ENCODE data around the gene TNNC1. TPM values are rescaled to one million over a fixed set of nuclear protein-coding genes. Genes with fewer than 3 reads are reported as not detected.

Gene TNNC1
- polyA plus RNA-seq, 2 donors = 1.3 to 2.0 TPM

DNA sequence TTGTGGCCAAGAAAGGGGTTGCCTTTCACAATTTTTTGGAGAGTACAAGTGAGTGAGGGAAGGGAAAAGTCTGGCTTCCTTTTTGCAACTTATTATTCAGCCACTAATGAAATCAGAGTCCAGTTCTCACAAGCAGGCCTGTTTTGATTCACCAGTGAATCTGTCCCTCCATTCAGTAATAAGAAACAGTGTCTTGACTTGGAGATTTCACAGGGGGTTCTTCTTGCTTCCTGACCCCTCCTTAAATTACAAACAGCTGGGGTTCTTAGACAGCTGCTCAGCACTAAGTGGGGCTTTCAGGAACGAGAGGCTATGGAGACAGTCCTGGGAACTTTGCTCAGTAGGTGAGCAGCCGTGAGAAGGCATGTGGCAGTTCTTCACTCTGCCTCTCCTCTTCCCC lies 33.5 kb downstream of the TNNC1 start:
- Histone ChIP-seq H3K36me3 (ENCODE audit: control insufficient read depth in 2 of 2, insufficient read depth in 2 of 2, low read length in 1 of 2) (peaks cover 4 to 5% of the 10 kb centered on the region in 2 donors), H3K27ac (ENCODE audit: low read depth in 2 of 2, low read length in 1 of 2) (no peak overlapping the region), H3K4me3 (ENCODE audit: low read depth in 1 of 2, low read length in 2 of 2) (no peak overlapping the region), H3K4me1 (ENCODE audit: control insufficient read depth in 2 of 2, insufficient read depth in 2 of 2, low read length in 1 of 2) (no peaks in the 10 kb centered on the region), H3K27me3 (ENCODE audit: control insufficient read depth in 1 of 2, insufficient read depth in 2 of 2, low read length in 2 of 2) (no peaks in the 10 kb centered on the region), H3K9me3 (ENCODE audit: control insufficient read depth in 2 of 2, insufficient read depth in 1 of 2, low read depth in 1 of 2, low read length in 1 of 2) (no peaks in the 10 kb centered on the region)
- 85 to 88% methylated on average over 2 of the region's 2 CpGs for WGBS, 2 donors

DNA sequence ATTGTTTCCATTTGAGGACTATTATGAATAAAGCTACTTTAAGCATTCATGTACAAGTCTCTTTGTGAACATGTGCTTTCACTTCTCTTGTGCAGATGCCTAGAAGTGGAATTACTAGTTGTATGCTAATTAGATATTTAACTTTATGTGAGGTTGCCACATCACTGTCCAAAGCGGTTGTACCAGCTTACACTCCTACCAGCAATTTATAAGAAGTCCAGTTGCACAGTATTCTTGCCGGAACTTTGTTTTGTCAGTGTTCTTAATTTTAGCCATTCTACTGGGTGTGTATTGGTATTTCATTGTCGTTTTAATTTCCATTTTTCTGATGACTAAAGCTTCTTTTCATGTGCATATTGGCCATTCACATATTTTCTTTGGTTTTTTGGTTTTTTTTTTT lies 38.0 kb downstream of the TNNC1 start:
- peaks cover 2 to 3% of the 10 kb centered on the region in 2 donors for H3K4me1 ChIP-seq (ENCODE audit: control insufficient read depth in 2 of 2, insufficient read depth in 2 of 2, low read length in 1 of 2)
- no peaks in the 10 kb centered on the region for H3K9me3 ChIP-seq (ENCODE audit: control insufficient read depth in 2 of 2, insufficient read depth in 1 of 2, low read depth in 1 of 2, low read length in 1 of 2)
- WGBS, 2 donors = 85 to 86% methylated on average over 3 of the region's 3 CpGs
- no peak overlapping the region for H3K4me3 ChIP-seq (ENCODE audit: low read depth in 1 of 2, low read length in 2 of 2)
- H3K36me3 ChIP-seq (ENCODE audit: control insufficient read depth in 2 of 2, insufficient read depth in 2 of 2, low read length in 1 of 2) = peaks cover 2 to 4% of the 10 kb centered on the region in 2 donors
- H3K27ac ChIP-seq (ENCODE audit: low read depth in 2 of 2, low read length in 1 of 2) = no peak overlapping the region
- no peaks in the 10 kb centered on the region for H3K27me3 ChIP-seq (ENCODE audit: control insufficient read depth in 1 of 2, insufficient read depth in 2 of 2, low read length in 2 of 2)

DNA sequence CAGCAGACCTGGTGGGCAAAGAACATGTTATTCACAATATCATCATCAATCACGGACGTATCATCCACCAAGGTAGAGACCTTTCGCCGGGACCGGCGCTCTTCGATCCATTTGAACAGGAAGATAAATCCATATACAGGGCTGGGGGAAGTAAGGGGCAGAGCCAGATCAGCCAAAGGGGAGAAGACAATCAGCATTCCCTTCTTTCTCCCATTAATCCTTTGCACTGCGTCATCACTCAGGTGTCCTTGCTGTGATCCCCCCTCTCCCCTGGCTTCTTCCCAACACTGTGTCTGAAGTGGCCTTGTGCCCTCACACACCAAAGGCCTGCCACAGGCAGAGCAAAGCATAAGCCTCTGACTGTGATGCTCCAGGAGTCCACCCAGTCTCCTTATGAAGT lies 45.4 kb downstream of the TNNC1 start:
- Histone ChIP-seq H3K9me3 (ENCODE audit: control insufficient read depth in 2 of 2, insufficient read depth in 1 of 2, low read depth in 1 of 2, low read length in 1 of 2) (no peaks in the 10 kb centered on the region), H3K27me3 (ENCODE audit: control insufficient read depth in 1 of 2, insufficient read depth in 2 of 2, low read length in 2 of 2) (no peaks in the 10 kb centered on the region), H3K4me1 (ENCODE audit: control insufficient read depth in 2 of 2, insufficient read depth in 2 of 2, low read length in 1 of 2) (peaks cover 2 to 26% of the 10 kb centered on the region in 2 donors), H3K4me3 (ENCODE audit: low read depth in 1 of 2, low read length in 2 of 2) (no peak overlapping the region), H3K36me3 (ENCODE audit: control insufficient read depth in 2 of 2, insufficient read depth in 2 of 2, low read length in 1 of 2) (peaks cover 11 to 21% of the 10 kb centered on the region in 2 donors), H3K27ac (ENCODE audit: low read depth in 2 of 2, low read length in 1 of 2) (peak overlapping the region in 1 of 2 donors; percentile 91)
- 86 to 91% methylated on average over 8 of the region's 8 CpGs for WGBS, 2 donors

DNA sequence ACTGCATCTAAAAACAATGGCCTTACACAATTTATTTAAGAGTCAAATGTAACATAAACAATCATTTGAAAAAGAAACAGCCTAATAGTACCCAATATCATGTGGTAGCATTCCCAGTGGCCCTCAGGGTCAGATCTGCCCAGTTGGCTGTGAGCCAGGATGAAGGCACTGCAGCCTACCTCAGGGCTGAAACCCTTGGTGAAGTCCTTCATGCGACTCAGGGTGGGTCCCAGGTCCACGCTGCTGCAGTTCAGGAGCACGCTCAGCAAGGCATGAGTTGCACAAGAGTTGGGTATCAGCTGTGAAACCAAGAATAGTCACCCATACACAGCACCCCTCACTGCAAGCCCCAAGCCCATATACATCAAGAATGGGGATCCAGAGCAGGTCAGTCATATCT lies 46.1 kb downstream of the TNNC1 start:
- Histone ChIP-seq H3K27me3 (ENCODE audit: control insufficient read depth in 1 of 2, insufficient read depth in 2 of 2, low read length in 2 of 2) (no peaks in the 10 kb centered on the region), H3K4me1 (ENCODE audit: control insufficient read depth in 2 of 2, insufficient read depth in 2 of 2, low read length in 1 of 2) (peaks cover 2 to 26% of the 10 kb centered on the region in 2 donors), H3K27ac (ENCODE audit: low read depth in 2 of 2, low read length in 1 of 2) (peak overlapping the region; percentile 88 to 94), H3K4me3 (ENCODE audit: low read depth in 1 of 2, low read length in 2 of 2) (no peak overlapping the region), H3K36me3 (ENCODE audit: control insufficient read depth in 2 of 2, insufficient read depth in 2 of 2, low read length in 1 of 2) (peaks cover 11 to 28% of the 10 kb centered on the region in 2 donors), H3K9me3 (ENCODE audit: control insufficient read depth in 2 of 2, insufficient read depth in 1 of 2, low read depth in 1 of 2, low read length in 1 of 2) (no peaks in the 10 kb centered on the region)
- WGBS, 2 donors = 81 to 85% methylated on average over 3 of the region's 3 CpGs

DNA sequence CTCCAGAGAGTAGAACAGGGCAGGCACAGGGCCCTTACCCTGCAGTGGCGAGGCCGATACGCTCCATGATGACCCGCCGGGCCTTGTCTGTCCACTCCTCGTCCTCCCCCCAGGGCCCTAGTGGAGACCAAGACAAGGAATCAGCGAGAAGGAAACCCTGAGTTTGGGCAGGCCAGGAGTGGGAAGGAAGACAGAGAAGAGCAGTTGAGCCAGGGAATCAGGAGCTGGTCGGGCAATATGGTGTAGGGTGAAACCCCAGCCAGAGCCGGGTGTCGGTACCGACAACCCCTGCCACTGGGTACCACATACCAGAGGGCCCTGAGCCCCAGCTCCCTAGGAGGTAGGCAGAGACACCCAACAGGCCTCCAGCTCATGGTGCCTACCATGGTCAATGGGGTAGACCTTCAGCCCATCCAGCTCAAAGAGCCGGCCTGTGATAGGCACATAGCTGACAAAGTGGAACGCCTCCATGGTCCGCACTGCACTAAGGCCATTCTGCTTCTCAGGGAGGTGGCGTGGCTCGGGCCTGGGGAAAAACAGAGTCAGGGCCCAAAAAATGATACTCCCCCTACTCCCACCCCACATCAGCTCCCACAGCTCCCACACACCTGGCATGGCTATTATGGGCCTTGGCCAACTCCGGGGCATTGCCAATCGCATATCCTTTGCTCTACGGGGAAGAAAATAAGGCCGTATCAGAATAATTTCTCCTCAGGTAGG lies 46.9 kb downstream of the TNNC1 start:
- Histone ChIP-seq H3K9me3 (ENCODE audit: control insufficient read depth in 2 of 2, insufficient read depth in 1 of 2, low read depth in 1 of 2, low read length in 1 of 2) (no peaks in the 10 kb centered on the region), H3K36me3 (ENCODE audit: control insufficient read depth in 2 of 2, insufficient read depth in 2 of 2, low read length in 1 of 2) (peaks cover 17 to 36% of the 10 kb centered on the region in 2 donors), H3K4me3 (ENCODE audit: low read depth in 1 of 2, low read length in 2 of 2) (no peak overlapping the region), H3K4me1 (ENCODE audit: control insufficient read depth in 2 of 2, insufficient read depth in 2 of 2, low read length in 1 of 2) (peaks cover 2 to 25% of the 10 kb centered on the region in 2 donors), H3K27ac (ENCODE audit: low read depth in 2 of 2, low read length in 1 of 2) (peak overlapping the region; percentile 88 to 94), H3K27me3 (ENCODE audit: control insufficient read depth in 1 of 2, insufficient read depth in 2 of 2, low read length in 2 of 2) (no peaks in the 10 kb centered on the region)
- WGBS, 2 donors = 74 to 90% methylated on average over 20 of the region's 20 CpGs

DNA sequence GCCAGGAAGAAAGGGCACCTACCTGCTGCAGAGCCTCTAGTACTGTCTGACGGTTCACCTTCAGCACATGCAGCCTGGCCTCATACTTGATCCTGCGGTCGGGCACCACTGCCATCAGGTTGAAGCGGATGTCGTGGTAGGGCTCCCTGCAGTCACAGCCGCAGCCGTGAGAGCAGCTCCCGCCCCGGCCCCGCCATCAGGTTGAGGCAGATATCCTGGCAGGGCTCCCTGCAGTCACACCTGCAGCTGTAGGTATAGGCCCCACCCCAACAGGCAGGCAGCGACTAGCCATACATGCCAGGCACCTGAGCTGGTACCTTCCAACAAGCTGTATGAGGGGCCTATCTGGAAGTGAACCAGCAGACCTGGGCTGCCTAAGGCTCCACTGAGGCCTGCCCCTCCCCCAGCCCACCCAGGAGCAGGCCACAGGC lies 47.6 kb downstream of the TNNC1 start:
- Histone ChIP-seq H3K27me3 (ENCODE audit: control insufficient read depth in 1 of 2, insufficient read depth in 2 of 2, low read length in 2 of 2) (no peaks in the 10 kb centered on the region), H3K27ac (ENCODE audit: low read depth in 2 of 2, low read length in 1 of 2) (peak overlapping the region; percentile 88 to 94), H3K36me3 (ENCODE audit: control insufficient read depth in 2 of 2, insufficient read depth in 2 of 2, low read length in 1 of 2) (peaks cover 19 to 43% of the 10 kb centered on the region in 2 donors), H3K9me3 (ENCODE audit: control insufficient read depth in 2 of 2, insufficient read depth in 1 of 2, low read depth in 1 of 2, low read length in 1 of 2) (no peaks in the 10 kb centered on the region), H3K4me3 (ENCODE audit: low read depth in 1 of 2, low read length in 2 of 2) (no peak overlapping the region), H3K4me1 (ENCODE audit: control insufficient read depth in 2 of 2, insufficient read depth in 2 of 2, low read length in 1 of 2) (peaks cover 0 to 22% of the 10 kb centered on the region in 2 donors)
- 49 to 62% methylated on average over 8 to 11 of the region's 11 CpGs for WGBS, 2 donors

DNA sequence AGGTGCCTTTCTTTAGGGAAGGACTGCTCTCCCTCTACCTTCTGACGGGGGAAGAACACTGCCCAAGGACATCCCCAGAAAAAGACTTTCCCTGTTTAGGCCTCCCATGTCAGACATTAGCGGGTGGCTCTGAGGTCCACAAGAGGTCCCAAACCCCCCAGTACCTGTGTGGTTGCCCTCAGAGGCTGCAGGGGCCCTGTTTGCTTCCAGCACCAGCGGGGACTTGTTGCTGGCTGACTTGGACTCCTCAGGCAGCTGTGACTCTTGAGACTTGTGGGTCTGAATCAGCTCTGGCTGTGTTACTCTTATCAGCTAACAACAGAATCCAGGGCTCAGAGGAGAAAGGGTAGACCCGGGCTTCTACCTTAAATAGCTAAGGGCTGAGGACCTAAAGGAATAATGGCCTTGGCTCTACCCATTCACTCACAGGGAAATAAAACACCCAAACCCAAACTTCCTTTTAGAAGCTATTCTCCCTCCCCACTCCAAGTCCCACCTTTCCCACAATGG lies 48.2 kb downstream of the TNNC1 start:
- H3K4me3 ChIP-seq (ENCODE audit: low read depth in 1 of 2, low read length in 2 of 2) = no peak overlapping the region
- 57 to 59% methylated on average over 4 of the region's 4 CpGs for WGBS, 2 donors
- peak overlapping the region; percentile 88 to 94 for H3K27ac ChIP-seq (ENCODE audit: low read depth in 2 of 2, low read length in 1 of 2)
- no peaks in the 10 kb centered on the region for H3K27me3 ChIP-seq (ENCODE audit: control insufficient read depth in 1 of 2, insufficient read depth in 2 of 2, low read length in 2 of 2)
- peaks cover 0 to 22% of the 10 kb centered on the region in 2 donors for H3K4me1 ChIP-seq (ENCODE audit: control insufficient read depth in 2 of 2, insufficient read depth in 2 of 2, low read length in 1 of 2)
- H3K9me3 ChIP-seq (ENCODE audit: control insufficient read depth in 2 of 2, insufficient read depth in 1 of 2, low read depth in 1 of 2, low read length in 1 of 2) = no peaks in the 10 kb centered on the region
- peaks cover 19 to 46% of the 10 kb centered on the region in 2 donors for H3K36me3 ChIP-seq (ENCODE audit: control insufficient read depth in 2 of 2, insufficient read depth in 2 of 2, low read length in 1 of 2)

DNA sequence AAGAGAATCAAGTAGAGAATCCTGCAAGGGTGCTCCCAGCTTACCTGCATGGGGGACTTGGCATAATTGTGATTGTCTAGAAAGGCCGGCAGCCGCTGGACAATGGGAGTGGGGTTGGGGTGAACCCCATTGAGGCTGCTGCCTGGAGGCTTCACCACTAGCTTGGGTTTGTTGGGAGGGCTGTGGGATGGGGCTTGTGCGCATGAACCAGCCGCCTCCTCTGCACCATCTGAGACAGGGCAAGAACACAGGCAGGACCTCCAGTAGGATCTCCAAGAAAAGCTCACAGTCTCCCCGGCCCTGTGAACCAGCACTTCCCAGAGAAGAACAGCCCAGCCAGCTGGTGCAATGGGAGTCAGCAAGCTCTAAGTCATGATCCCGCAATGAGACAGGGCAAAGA lies 48.8 kb downstream of the TNNC1 start:
- Histone ChIP-seq H3K4me3 (ENCODE audit: low read depth in 1 of 2, low read length in 2 of 2) (no peak overlapping the region), H3K4me1 (ENCODE audit: control insufficient read depth in 2 of 2, insufficient read depth in 2 of 2, low read length in 1 of 2) (peaks cover 0 to 25% of the 10 kb centered on the region in 2 donors), H3K9me3 (ENCODE audit: control insufficient read depth in 2 of 2, insufficient read depth in 1 of 2, low read depth in 1 of 2, low read length in 1 of 2) (no peaks in the 10 kb centered on the region), H3K27ac (ENCODE audit: low read depth in 2 of 2, low read length in 1 of 2) (peak overlapping the region; percentile 56 to 88), H3K36me3 (ENCODE audit: control insufficient read depth in 2 of 2, insufficient read depth in 2 of 2, low read length in 1 of 2) (peaks cover 19 to 50% of the 10 kb centered on the region in 2 donors), H3K27me3 (ENCODE audit: control insufficient read depth in 1 of 2, insufficient read depth in 2 of 2, low read length in 2 of 2) (no peaks in the 10 kb centered on the region)
- 64 to 77% methylated on average over 6 of the region's 6 CpGs for whole genome bisulfite sequencing, 2 donors

DNA sequence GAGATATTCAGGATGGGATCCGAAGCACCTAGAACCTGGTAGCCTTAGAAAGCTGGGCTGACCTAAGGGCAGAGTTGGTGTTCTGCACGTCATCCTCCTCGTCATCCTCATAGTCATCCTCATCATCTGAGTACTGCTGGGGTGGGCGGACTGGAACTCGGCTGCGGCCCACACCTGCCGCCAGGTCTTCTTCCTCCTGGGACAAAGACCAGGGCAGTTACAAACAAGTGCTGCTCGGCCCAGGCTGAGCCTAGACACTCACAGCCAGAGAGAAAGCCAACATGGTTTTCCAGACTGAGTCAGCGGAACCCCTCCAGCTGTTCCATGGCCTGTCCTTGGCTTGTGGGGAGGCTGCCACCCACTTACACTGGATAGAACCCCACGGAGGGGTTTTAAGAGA lies 49.5 kb downstream of the TNNC1 start:
- no peaks in the 10 kb centered on the region for H3K9me3 ChIP-seq (ENCODE audit: control insufficient read depth in 2 of 2, insufficient read depth in 1 of 2, low read depth in 1 of 2, low read length in 1 of 2)
- H3K4me3 ChIP-seq (ENCODE audit: low read depth in 1 of 2, low read length in 2 of 2) = no peak overlapping the region
- no peaks in the 10 kb centered on the region for H3K27me3 ChIP-seq (ENCODE audit: control insufficient read depth in 1 of 2, insufficient read depth in 2 of 2, low read length in 2 of 2)
- WGBS, 2 donors = 62 to 69% methylated on average over 10 of the region's 10 CpGs
- peaks cover 0 to 25% of the 10 kb centered on the region in 2 donors for H3K4me1 ChIP-seq (ENCODE audit: control insufficient read depth in 2 of 2, insufficient read depth in 2 of 2, low read length in 1 of 2)
- peaks cover 19 to 50% of the 10 kb centered on the region in 2 donors for H3K36me3 ChIP-seq (ENCODE audit: control insufficient read depth in 2 of 2, insufficient read depth in 2 of 2, low read length in 1 of 2)
- peak overlapping the region in 1 of 2 donors; percentile 63 for H3K27ac ChIP-seq (ENCODE audit: low read depth in 2 of 2, low read length in 1 of 2)

DNA sequence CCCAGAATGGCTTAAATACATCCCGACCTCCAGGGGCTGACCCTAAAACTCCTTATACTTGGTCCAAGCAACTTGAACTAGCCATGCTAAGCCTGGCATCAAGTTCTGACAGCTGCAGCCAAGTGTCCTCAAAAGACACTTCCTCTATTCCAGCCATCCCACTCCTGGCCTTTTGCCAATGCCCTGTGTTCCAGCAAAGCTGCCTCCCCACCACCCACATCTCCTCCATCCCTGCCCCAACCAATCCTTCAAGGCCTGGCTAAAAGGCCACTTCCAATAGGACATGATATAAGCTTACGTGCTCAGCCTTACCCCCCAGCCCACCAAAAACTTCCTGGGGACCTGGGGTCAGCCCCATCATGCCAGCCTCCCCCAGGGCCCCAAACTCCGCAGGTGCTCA lies 49.9 kb downstream of the TNNC1 start:
- Histone ChIP-seq H3K27ac (ENCODE audit: low read depth in 2 of 2, low read length in 1 of 2) (peak overlapping the region in 1 of 2 donors; percentile 18), H3K4me3 (ENCODE audit: low read depth in 1 of 2, low read length in 2 of 2) (no peak overlapping the region), H3K36me3 (ENCODE audit: control insufficient read depth in 2 of 2, insufficient read depth in 2 of 2, low read length in 1 of 2) (peaks cover 19 to 50% of the 10 kb centered on the region in 2 donors), H3K4me1 (ENCODE audit: control insufficient read depth in 2 of 2, insufficient read depth in 2 of 2, low read length in 1 of 2) (peaks cover 0 to 25% of the 10 kb centered on the region in 2 donors), H3K27me3 (ENCODE audit: control insufficient read depth in 1 of 2, insufficient read depth in 2 of 2, low read length in 2 of 2) (no peaks in the 10 kb centered on the region), H3K9me3 (ENCODE audit: control insufficient read depth in 2 of 2, insufficient read depth in 1 of 2, low read depth in 1 of 2, low read length in 1 of 2) (no peaks in the 10 kb centered on the region)
- 71 to 83% methylated on average over 3 of the region's 3 CpGs for WGBS, 2 donors

Data from esophagus (tissue), 2 donors.